NOMO-1 (cell line): Measurements from ENCODE around the gene PRSS27.
"Not testable (repeated sequence)": the region's sequence is repeated elsewhere in the genome, so short reads cannot be mapped to it uniquely, and the experiment has no call there.

Experiments used
- DNase-seq, 2 experiments: peaks; one replicate each; lab custom pipeline; 2025; ENCODE audit not compliant: unreplicated experiment in 2 of 2; lab: John Stamatoyannopoulos, UW

PRSS27 gene

DNA sequence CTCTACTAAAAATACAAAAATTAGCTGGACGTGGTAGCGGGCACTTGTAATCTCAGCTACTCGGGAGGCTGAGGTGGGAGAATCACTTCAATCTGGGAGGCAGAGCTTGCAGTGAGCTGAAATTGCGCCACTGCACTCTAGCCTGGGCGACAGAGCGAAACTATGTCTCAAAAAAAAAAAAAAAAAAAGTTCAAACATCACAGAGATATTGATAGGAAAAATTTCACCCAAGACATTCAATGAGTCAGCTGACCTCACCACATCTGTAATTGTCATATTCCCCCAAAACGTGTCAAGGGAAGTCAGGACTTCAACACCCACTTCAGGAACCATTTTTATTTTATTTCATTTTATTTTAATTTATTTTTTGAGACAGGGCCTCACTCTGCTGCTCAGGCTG is 8.0 kb upstream of the PRSS27 start:
- DNase-seq, result no peak

GRCh38 chr16:2726923-2727322 is 6.9 kb upstream of the PRSS27 start:
- no peak for DNase-seq

- no peak for DNase-seq
Observed at GRCh38 chr16:2724816-2725348, 4.9 kb upstream of the PRSS27 start.

GRCh38 chr16:2724088-2724676 is 4.2 kb upstream of the PRSS27 start:
- no peak for DNase-seq

- not testable (repeated sequence) for DNase-seq
Observed at GRCh38 chr16:2721634-2722173, 1.7 kb upstream of the PRSS27 start.

DNA sequence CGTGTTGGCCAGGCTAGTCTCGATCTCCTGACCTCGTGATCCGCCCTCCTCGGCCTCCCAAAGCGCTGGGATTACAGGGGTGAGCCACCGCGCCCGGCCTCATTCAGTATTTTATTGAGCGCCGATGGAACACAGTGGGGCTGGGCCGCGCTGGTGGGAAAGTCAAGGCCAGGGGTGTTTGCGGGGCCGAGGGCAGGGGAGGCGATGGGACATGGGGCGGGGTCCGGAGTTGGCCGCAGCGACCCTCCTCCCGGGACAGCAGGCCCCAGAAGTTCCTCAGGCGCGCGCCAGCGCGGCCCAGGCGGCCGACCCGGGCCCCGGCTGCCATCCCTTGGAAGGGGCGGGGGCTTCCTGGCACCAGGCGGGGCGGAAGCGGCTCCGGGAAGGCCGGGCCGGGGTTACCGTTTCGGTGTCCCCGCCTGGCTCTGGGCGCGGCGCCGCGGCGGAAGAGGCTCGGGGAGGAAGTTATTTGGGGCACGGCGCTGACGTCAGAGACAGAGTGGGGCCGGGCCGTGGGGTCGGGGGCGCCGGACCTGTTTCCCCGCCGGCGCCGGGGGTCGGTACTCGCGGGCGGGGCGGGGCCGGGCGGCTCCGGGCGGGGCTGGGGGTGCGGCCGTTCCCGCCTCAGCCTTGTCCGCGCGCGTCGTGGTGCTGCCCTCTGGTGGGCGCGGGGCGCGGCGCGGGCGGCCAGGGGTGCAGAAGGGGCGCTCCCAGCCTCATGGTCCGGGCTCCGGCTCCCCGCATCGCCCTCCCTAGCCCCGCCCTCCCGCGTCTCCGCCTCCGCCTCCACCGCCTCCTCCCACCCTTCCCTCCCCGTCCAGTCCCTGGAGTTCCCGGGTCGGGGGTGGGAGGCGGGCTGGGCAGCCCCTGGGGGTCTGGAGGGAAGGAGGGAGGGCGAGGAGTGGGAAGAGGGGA is 952 bp upstream of the PRSS27 start:
- DNase-seq, result peak; percentile 82 to 83

DNA sequence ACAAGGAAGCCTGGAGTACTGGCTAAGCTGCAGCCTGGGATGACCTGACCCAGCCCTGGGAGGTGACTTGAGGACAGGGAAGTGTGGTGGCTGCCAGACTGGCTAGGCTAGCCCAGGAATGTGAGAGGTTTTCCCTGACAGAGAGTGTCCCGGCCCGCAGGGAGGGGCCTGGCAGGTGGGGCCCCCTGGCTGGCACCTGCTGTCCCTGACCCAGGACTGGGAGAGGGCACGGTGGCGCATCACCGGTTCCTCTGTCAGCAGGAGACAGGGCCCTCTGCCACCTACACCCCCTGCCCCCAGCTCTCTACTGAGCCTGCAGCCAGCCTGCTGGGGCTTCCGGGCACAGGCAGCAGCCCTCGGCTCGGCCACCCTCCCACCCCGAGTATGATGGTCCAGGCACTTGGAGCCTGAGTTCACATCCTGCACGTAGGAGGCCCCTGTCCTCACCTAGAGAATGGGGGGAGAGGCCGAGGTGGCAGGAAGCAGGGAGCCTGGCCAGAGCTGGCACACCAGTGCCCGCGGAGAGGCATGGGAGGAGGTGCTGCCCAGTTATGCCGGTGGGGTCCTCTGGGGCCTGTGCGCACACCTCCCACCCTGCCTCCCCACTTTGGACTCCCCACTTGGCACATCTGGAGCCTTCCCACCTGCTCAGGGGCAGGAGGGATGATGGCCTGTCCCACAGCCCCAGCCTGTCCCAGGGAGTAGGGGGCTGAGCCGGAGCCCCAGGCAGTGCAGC is 528 bp downstream of the PRSS27 start:
- DNase-seq, result no peak

DNA sequence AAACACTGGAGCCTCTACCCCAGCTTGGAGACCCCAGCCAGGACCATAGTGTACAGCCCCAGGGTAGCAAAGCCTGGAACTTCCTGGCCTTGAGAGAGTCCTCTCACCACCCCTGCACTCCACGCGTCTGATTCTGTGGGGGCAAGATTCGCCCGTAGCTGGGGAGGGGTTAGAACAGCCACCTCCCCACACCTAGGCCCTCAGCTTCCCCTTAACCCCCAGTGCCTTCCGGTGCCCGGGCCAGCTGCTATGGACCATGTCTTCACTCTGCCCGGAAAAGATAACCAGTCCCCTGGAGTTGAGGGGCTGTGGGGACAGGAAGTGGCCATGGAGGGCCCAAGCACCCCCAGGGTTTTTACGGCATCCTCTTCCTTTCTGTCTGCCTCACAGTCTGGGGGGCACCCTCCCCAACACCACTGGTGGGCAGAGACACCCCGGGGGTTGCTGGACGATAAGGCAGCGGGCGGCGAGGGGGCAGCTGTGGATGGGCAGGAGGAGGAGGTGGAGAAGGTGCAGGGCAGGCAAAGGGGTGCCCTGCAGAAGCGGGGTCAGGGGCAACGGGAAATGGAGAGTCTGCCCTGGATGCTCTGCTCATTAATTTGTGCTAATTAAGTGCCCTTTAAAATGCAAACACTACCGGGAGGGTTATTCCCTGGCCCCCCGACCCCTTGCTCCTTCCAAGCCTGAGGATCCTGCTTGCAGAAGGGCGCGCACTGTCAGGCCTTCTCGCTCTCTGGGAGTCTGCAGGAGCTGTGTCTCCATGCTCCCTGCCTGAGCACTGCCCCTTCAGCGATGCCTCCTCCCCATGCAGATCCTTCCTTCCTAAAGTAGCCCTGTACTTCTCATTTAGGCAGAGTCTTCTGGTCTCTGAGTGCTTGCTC is 2.4 kb downstream of the PRSS27 start:
- no peak for DNase-seq

GRCh38 chr16:2716948-2717347 is 3.1 kb downstream of the PRSS27 start:
- no peak for DNase-seq

DNA sequence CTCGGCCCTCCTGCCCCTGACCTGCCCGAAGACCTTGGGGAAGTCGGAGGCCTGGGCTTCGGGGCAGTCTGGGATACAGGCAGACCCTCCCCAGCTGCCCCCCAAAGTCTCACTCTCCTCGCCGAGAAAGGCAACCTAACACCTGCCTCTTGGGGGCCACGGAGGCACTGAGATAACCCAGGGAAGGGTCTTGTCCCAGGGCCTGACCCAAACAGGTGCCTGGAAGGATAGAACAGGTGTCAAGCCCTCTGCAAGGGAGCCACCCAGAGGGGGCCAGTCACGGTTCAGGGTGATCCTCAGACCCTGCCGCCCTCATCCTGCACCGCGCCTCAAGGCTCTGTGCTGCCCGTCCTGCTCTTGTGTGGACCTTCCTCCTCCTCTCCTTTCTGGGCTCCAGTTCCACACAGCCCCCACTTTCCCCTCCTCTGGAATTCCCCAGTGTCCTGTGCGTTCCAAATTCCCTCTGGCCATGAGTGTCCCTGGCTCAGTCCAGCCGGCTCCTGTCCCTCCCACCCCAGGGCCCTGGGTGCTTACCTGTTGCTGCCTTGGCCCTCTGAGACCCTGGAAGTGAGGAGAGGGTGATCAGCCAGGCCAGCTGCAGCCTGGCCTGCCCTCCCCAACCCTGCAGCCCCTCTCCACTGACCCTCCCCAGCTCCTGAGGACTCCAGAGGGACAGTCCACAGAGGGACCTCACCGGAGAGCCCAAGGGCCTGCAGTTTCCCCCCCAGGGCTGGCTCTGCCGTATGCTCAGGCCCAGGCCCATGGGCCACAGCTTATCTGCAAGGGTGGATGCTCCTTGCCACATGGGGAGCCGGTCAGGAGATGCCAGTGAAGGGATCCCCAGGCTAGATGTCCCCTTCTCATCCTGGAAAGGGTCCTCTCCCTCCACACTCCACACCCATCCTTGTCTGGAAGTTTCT is 3.8 kb downstream of the PRSS27 start:
- DNase-seq, result no peak

- peak; percentile 47 to 67 for DNase-seq
Observed at GRCh38 chr16:2715519-2715918, 4.5 kb downstream of the PRSS27 start.

- DNase-seq, result no peak
Observed at GRCh38 chr16:2715064-2715463, 5.0 kb downstream of the PRSS27 start.

DNA sequence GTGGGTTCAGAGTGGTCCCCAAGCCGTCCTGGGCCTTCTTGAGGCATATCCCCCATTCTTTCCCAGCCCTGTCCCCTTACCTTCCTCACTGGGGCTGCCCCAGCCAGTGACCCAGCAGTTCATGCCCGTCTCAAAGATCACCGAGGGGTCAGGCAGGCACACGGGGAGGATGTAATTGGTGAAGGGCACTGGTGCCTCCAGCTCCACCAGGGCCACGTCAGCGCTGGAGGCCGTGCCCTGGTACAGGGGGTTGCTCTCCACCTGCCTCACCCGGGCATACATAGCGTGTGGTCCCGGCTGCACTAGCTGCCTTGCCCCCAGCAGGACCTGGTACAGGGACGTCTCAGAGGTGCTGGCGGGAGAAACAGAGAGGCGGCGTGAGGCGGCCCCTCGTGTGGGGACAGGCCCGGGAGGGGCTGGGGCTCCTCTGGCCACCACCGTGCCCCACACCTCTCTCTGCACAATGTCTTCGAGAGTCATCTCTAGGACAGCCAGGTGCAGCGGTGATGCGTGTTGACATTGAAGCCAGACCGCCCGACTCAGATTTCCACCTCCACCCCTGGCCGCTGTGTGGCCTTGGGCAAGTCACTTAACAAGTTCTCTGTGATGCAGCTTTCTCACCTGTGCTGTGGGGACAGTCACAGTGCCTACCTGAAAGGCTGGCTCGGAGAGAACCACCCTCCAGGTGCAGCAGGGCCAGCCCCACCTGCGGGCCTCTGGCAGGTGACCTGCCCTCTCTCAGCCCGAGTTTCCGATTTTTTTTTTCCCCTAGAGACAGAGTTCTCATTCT is 5.8 kb downstream of the PRSS27 start:
- DNase-seq, result no peak

GRCh38 chr16:2713523-2713922 is 6.5 kb downstream of the PRSS27 start:
- DNase-seq, result no peak

GRCh38 chr16:2712546-2712945 is 7.5 kb downstream of the PRSS27 start:
- DNase-seq, result no peak

DNA sequence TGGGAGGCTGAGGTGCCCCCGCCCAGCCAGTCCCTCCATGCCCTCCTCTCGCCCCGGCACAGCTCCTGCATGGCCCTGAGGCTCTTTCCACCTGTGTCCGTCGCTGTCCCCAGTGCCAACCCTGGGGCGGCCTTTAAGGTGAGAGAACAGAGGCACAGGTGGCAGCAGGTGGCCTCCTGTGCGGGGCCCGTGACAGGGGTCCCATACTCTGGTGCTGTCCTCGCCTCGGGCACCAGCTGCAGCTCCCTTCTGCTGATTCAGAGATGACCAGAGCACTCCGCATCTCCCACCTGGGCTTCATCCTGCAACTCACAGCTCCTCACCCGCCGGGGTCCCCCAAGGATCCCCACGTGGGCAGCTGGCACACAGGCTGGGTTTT is 8.0 kb downstream of the PRSS27 start:
- DNase-seq, result no peak

- no peak for DNase-seq
Observed at GRCh38 chr16:2711370-2712062, 8.5 kb downstream of the PRSS27 start.
